HG03432 (cell line): Measurements from ENCODE around the gene NPLOC4.

Source experiments
- ATAC-seq: cut with Tn5 transposase; IDR thresholded peaks from one replicate; pipeline ENCODE4 v1.9.1; 2021; ENCODE audit warnings: mild to moderate bottlenecking, moderate library complexity; ENCODE audit not compliant: unreplicated experiment

Gene NPLOC4

DNA sequence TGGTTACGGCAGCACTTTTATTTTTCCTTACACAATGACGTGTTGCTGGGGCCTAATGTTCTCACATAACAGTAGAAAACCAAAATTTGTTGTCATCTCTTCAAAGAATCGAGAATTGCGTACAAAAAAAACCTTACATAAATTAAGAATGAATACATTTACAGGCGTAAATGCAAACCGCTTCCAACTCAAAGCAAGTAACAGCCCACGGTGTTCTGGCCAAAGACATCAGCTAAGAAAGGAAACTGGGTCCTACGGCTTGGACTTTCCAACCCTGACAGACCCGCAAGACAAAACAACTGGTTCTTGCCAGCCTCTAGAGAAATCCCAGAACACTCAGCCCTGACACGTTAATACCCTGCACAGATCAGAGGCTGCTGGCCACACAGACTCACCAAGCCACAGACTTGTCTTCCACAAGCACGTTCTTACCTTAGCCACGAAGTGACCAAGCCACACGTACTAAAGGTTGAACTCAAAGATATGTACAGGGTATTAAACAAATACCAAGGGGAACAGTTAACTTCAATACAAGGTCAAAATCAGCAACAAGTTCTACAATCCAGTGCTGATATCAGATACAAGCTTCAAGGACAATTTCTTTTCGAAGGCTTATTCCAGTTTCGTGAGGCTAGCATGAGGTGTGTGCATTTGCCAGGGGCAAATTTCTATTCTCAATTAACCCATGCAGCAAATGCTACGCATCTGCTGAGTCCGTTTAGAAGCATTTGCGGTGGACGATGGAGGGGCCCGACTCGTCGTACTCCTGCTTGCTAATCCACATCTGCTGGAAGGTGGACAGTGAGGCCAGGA lies 126.7 kb downstream of the NPLOC4 start:
- ATAC-seq, result no peak

GRCh38 chr17:81509207-81509971 lies 127.5 kb downstream of the NPLOC4 start:
- ATAC-seq, result no peak

DNA sequence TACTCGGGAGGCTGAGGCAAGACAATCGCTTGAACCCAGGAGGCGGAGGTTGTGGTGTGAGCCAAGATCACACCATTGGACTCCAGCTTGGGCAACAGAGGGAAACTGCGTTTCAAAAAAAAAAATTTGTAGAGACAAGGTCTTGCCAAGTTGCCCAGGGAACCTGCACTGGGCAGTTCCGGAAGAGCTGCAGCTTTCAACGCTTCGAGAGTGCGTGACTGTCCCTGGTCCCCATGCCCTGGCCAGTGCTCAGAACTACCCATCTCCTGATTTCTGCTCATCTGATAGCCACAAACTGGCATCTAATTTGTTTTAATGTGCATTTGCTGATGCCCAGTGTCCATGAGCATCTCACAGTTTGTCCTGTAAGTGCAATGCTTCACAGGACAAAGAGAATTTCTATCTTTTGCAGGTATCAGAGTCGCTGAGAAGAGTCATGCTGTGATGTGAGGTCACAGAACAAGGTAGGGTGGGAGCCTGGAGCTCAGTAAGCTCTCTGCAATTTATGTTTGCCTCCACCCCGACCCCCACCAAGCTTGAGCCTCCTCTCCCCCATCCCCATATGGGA lies 128.2 kb downstream of the NPLOC4 start:
- no peak for ATAC-seq
